K562 (cell line): ENCODE measurements around the gene RGL4. TPM values are rescaled to one million over a fixed set of nuclear protein-coding genes. Genes with fewer than 3 reads are reported as not detected.

Experiments
- ATAC-seq: fragments of 200-7000 bp; cut with Tn5 transposase; 3 replicates; pipeline ENCODE4 v1.9.1; 2020; ENCODE audit warnings: moderate library complexity
- BruUV-seq: library from RNA; stranded (reverse); fragments of 400-500 nt; replicated peaks from 2 replicates; lab custom pipeline; 2021; lab: Mats Ljungman, UMichigan
- CTCF ChIA-PET: fragments of 300-600 bp; formaldehyde crosslinking; extraction: SDS; loops from one replicate; lab custom pipeline; 2021; ENCODE audit warnings: low intra/inter-chr PET ratio; lab: Yijun Ruan, JAX
- POLR2A ChIA-PET: fragments of 300-600, 350-650 bp; sonication (Branson Sonifier 250); formaldehyde crosslinking; extraction: SDS; loops from one replicate; lab custom pipeline; 2021; ENCODE audit warnings: antibody characterized with exemption, inconsistent platforms; lab: Yijun Ruan, JAX
- DNase-seq, 4 experiments: peaks; one replicate each; pipeline versions ENCODE4 v3.0.0 to v3.0.0-alpha.2; 2011 to 2018; ENCODE audit warnings: low spot score in 3 of 4, mixed read lengths in 3 of 4; ENCODE audit errors: extremely low read depth in 1 of 4
- FAIRE-seq: peaks from 2 replicates; lab custom pipeline; 2011; peaks lifted over from hg19 to GRCh38; lab: Jason Lieb, UNC
- H2AFZ ChIP-seq: 2 replicates; pipeline ENCODE4 v1.6.0; 2011; ENCODE audit warnings: low read depth, low read length, control low read depth, inconsistent platforms
- H3K27ac ChIP-seq: fragments of 200-600 bp; 3 replicates; pipeline ENCODE4 v1.8.0; 2011; ENCODE audit warnings: low read depth, mild to moderate bottlenecking, control low read depth, inconsistent platforms, low read length, moderate library complexity, mixed read lengths; ENCODE audit errors: extremely low read depth
- H3K27me3 ChIP-seq, 2 experiments: fragments of 300-600 bp in 1 of 2; 2 replicates in 1 of 2; 3 replicates in 1 of 2; pipeline versions ENCODE4 v1.6.0 to v1.8.0; 2011; ENCODE audit warnings: inconsistent platforms in 2 of 2, low read length in 2 of 2, mild to moderate bottlenecking in 1 of 2, mixed read lengths in 1 of 2, moderate library complexity in 1 of 2; ENCODE audit not compliant: control insufficient read depth in 2 of 2, insufficient read depth in 2 of 2
- H3K36me3 ChIP-seq: fragments of 300-600 bp; 3 replicates; pipeline ENCODE4 v1.8.0; 2011; ENCODE audit warnings: mild to moderate bottlenecking, low read length, inconsistent platforms; ENCODE audit not compliant: control insufficient read depth, insufficient read depth
- H3K4me1 ChIP-seq, 2 experiments: fragments of 200-600 bp in 1 of 2; replicated peaks in 1 of 2; 2 replicates in 1 of 2; 3 replicates in 1 of 2; pipeline versions ENCODE4 v1.5.1 to v1.8.0; 2011; ENCODE audit warnings: inconsistent platforms in 2 of 2, low read length in 2 of 2, mild to moderate bottlenecking in 1 of 2, mixed read lengths in 1 of 2, moderate library complexity in 1 of 2; ENCODE audit not compliant: control insufficient read depth in 2 of 2, insufficient read depth in 2 of 2
- H3K4me2 ChIP-seq: 2 replicates; pipeline ENCODE4 v1.6.1; 2011; ENCODE audit warnings: low read length, control low read depth, inconsistent platforms, mixed read lengths; ENCODE audit not compliant: insufficient read depth
- H3K4me3 ChIP-seq: fragments of 200-600 bp; sonication (generic), shearing (Covaris generic); 2 replicates; pipeline ENCODE4 v1.5.1; 2016; ENCODE audit warnings: control low read depth, inconsistent platforms
- H3K79me2 ChIP-seq: fragments of 200-600 bp; 3 replicates; pipeline ENCODE4 v1.8.0; 2011; ENCODE audit warnings: low read length, inconsistent platforms; ENCODE audit not compliant: control insufficient read depth, insufficient read depth
- H3K9ac ChIP-seq, 2 experiments: 2 replicates each; pipeline versions ENCODE4 v1.6.0 to v1.6.1; 2011; ENCODE audit warnings: low read depth in 2 of 2, low read length in 2 of 2, control low read depth in 1 of 2, inconsistent platforms in 1 of 2, mild to moderate bottlenecking in 1 of 2, mixed read lengths in 1 of 2; ENCODE audit not compliant: insufficient read depth in 1 of 2
- H3K9me1 ChIP-seq: one replicate; pipeline ENCODE4 v1.6.0; 2011; ENCODE audit warnings: inconsistent platforms, mild to moderate bottlenecking, low read length, moderate library complexity; ENCODE audit not compliant: control insufficient read depth, insufficient read depth
- H3K9me3 ChIP-seq: replicated peaks from 2 replicates; pipeline ENCODE4 v1.5.1; 2011; ENCODE audit warnings: low read depth, low read length, inconsistent platforms; ENCODE audit not compliant: control insufficient read depth, insufficient read depth
- H4K20me1 ChIP-seq: replicated peaks from 2 replicates; pipeline ENCODE4 v1.6.1; 2011; ENCODE audit warnings: low read length, inconsistent platforms, mixed read lengths; ENCODE audit not compliant: control insufficient read depth, insufficient read depth
- HNRNPLL ChIP-seq: fragments of 200-400 bp; formaldehyde crosslinking; IDR thresholded peaks from 2 replicates; pipeline ENCODE4 v1.6.1; 2017; ENCODE audit warnings: low read length, low read depth, mild to moderate bottlenecking; ENCODE audit not compliant: poor library complexity, severe bottlenecking
- OTX1 ChIP-seq: fragments of 450-650 bp; formaldehyde crosslinking; IDR thresholded peaks from 2 replicates; pipeline ENCODE4 v1.4.0; 2022; ENCODE audit warnings: mild to moderate bottlenecking
- PCBP2 ChIP-seq: fragments of 200-400 bp; formaldehyde crosslinking; IDR thresholded peaks from 2 replicates; pipeline ENCODE4 v1.6.1; 2018; ENCODE audit warnings: low read length, low read depth, mild to moderate bottlenecking, moderate library complexity; ENCODE audit not compliant: poor library complexity, severe bottlenecking
- RHOXF2B ChIP-seq: fragments of 250-450 bp; sonication (Bioruptor Pico); conservative IDR thresholded peaks from 2 replicates; pipeline ENCODE4 v1.5.1; 2021
- SAFB ChIP-seq: fragments of 200-400 bp; formaldehyde crosslinking; IDR thresholded peaks from 2 replicates; pipeline ENCODE4 v1.6.1; 2017; ENCODE audit warnings: low read depth, low read length, borderline replicate concordance
- ZKSCAN8 ChIP-seq: fragments of 200-800 bp; sonication (Bioruptor generic); IDR thresholded peaks from 2 replicates; pipeline ENCODE4 v1.6.1; 2016; ENCODE audit warnings: missing genetic modification characterization, missing compliant biosample characterization
- ZNF507 ChIP-seq: conservative IDR thresholded peaks from 2 replicates; pipeline ENCODE4 v1.6.1; 2017; ENCODE audit warnings: missing genetic modification characterization, missing compliant biosample characterization
- ZNF57 ChIP-seq: fragments of 450-650 bp; formaldehyde crosslinking; IDR thresholded peaks from 2 replicates; pipeline ENCODE4 v1.4.0; 2020; ENCODE audit warnings: mild to moderate bottlenecking, moderate library complexity
- ZNF707 ChIP-seq: fragments of 250-450 bp; sonication (Bioruptor Pico); conservative IDR thresholded peaks from 2 replicates; pipeline ENCODE4 v1.8.0; 2022; ENCODE audit warnings: inconsistent platforms, mild to moderate bottlenecking, moderate library complexity
- WGBS: fragments of 100-300 bp; shearing (Covaris generic); methylation state at CpG from one replicate; pipeline ENCODE4 v1.1.6; 2016; ENCODE audit warnings: low coverage, mixed read lengths; ENCODE audit not compliant: insufficient coverage; ENCODE audit errors: missing lambda C conversion rate; 5-methylcytosine and 5-hydroxymethylcytosine counted together
- in situ Hi-C: fragments of 300-500 bp; cut with MboI; formaldehyde crosslinking; loops from 4 replicates; pipeline ENCODE4 v1.15.0; 2018; ENCODE audit warnings: inconsistent platforms, mixed read lengths
- intact Hi-C: fragments of 100-400 bp; cut with micrococcal nuclease; formaldehyde crosslinking; loops from 2 replicates; pipeline ENCODE4 v1.14.2; 2022
- polyA plus RNA-seq, 8 experiments: library from polyadenylated mRNA; depleted of rRNA in 4 of 8; stranded (reverse) in 5 of 8; unstranded in 3 of 8; fragments of >200 nt; fragmentation: Nextera tagmentation in 2 of 8; fragmentation: Illumina TruSeq in 1 of 8; extraction: Ambion mirVana in 2 of 8; extraction: Trizol in 1 of 8; gene quantifications; 2 replicates each; pipeline versions ENCODE4 v1.2.1 to v1.2.3, GENCODE V29; 2011 to 2014; ENCODE audit warnings: inconsistent platforms in 1 of 8, missing spikeins in 1 of 8
- total RNA-seq, 7 experiments: library from RNA; depleted of rRNA in 6 of 7; stranded (reverse); fragments of >200 nt in 6 of 7; fragmentation: Illumina TruSeq in 2 of 7; extraction: Trizol in 2 of 7; gene quantifications; 2 replicates each; pipeline versions ENCODE4 v1.2.1 to v1.2.3, GENCODE V29; 2011 to 2021; ENCODE audit warnings: low replicate concordance in 1 of 7
- TF ChIP-seq, protein P1 (sequence below): fragments of 250-450 bp; sonication (Bioruptor Pico); IDR thresholded peaks from 2 replicates; pipeline ENCODE4 v1.4.0; 2020; ENCODE audit warnings: borderline replicate concordance
- TF ChIP-seq, protein P2 (sequence below): fragments of 250-450 bp; sonication (Bioruptor Pico); IDR thresholded peaks from 2 replicates; pipeline ENCODE4 v1.6.1; 2021; ENCODE audit warnings: mild to moderate bottlenecking
- TF ChIP-seq, protein P3 (sequence below), 3 experiments: IDR thresholded peaks in 2 of 3; conservative IDR thresholded peaks in 1 of 3; 2 replicates each; pipeline ENCODE4 v1.5.1; 2011 to 2012; ENCODE audit warnings: low read length in 3 of 3, mild to moderate bottlenecking in 3 of 3, control low read depth in 2 of 3, improper control_type of control experiment in 1 of 3, inconsistent platforms in 1 of 3, low read depth in 1 of 3, mixed read lengths in 1 of 3, moderate library complexity in 1 of 3; ENCODE audit not compliant: insufficient read depth in 2 of 3
- TF ChIP-seq, protein P4 (sequence below), 2 experiments: fragments of 450-650 bp in 1 of 2; sonication (generic) in 1 of 2; formaldehyde crosslinking; conservative IDR thresholded peaks; 2 replicates each; pipeline versions ENCODE4 v1.4.0 to v1.8.1; 2020 to 2022; ENCODE audit warnings: mild to moderate bottlenecking in 1 of 2, missing genetic modification reagents in 1 of 2

The RGL4 gene
- total and polyA plus RNA-seq, 9 of the 15 experiments (the other 6 are each of a cell fraction or from before 2014, with no cell fraction given) = not detected

DNA sequence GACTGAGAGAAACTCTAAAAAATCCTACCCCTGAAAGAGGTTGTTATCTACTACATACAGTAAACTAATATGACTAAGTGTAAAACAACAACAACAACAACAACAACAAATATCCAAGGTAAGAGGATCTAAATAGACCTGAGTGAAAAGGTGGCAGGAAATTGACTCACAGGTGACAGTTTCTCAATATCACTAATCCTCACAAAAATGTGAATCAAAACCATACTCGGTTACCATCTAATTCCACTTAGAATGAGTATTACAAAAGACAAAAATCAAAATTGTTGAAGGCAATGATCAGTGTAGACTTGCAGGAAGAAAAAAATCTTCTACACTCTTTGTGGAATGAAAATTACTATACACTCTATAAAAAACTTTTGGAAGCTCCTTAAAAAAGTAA lies 17.5 kb downstream of the RGL4 start (continued):
- TF ChIP-seq ZKSCAN8 (CRISPR knock-in tag) (no peak), PCBP2 (no peak)
- TF ChIP-seq, protein P1, sequence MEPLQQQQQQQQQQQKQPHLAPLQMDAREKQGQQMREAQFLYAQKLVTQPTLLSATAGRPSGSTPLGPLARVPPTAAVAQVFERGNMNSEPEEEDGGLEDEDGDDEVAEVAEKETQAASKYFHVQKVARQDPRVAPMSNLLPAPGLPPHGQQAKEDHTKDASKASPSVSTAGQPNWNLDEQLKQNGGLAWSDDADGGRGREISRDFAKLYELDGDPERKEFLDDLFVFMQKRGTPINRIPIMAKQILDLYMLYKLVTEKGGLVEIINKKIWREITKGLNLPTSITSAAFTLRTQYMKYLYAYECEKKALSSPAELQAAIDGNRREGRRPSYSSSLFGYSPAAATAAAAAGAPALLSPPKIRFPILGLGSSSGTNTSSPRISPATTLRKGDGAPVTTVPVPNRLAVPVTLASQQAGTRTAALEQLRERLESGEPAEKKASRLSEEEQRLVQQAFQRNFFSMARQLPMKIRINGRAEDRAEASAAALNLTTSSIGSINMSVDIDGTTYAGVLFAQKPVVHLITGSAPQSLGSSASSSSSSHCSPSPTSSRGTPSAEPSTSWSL (CRISPR knock-in tag) = no peak
- TF ChIP-seq, protein P2, sequence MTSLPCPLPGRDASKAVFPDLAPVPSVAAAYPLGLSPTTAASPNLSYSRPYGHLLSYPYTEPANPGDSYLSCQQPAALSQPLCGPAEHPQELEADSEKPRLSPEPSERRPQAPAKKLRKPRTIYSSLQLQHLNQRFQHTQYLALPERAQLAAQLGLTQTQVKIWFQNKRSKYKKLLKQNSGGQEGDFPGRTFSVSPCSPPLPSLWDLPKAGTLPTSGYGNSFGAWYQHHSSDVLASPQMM (CRISPR knock-in tag) = no peak

GRCh38 chr22:23709107-23709506 lies 18.3 kb downstream of the RGL4 start:
- Histone ChIP-seq H3K9me3 (no peaks in the 10 kb centered on the region), H3K4me1 (no peaks in the 10 kb centered on the region), H4K20me1 (no peaks in the 10 kb centered on the region), H3K36me3 (peaks cover 89% of the 10 kb centered on the region), H3K79me2 (0 out of 3 replicates have a peak, but pooled peaks cover under 1% of the 10 kb centered on the region), H3K4me3 (no peak overlapping the region), H3K9me1 (no peaks in the 10 kb centered on the region), H3K4me2 (no peak overlapping the region), H2AFZ (no peak overlapping the region), H3K27me3 (no peaks in the 10 kb centered on the region), H3K9ac (no peak overlapping the region), H3K27ac (no peak overlapping the region)
- no peak for DNase-seq
- ChIA-PET POLR2A (no interaction called here), CTCF (no interaction called here)
- no peak for FAIRE-seq
- BruUV-seq = no TSS peak
- TF ChIP-seq OTX1 (CRISPR knock-in tag) (no peak), HNRNPLL (no peak), ZNF57 (CRISPR knock-in tag) (no peak), SAFB (no peak), RHOXF2B (no peak), ZNF707 (CRISPR knock-in tag) (no peak), ZNF507 (tag) (no peak)
- TF ChIP-seq, protein P3, sequence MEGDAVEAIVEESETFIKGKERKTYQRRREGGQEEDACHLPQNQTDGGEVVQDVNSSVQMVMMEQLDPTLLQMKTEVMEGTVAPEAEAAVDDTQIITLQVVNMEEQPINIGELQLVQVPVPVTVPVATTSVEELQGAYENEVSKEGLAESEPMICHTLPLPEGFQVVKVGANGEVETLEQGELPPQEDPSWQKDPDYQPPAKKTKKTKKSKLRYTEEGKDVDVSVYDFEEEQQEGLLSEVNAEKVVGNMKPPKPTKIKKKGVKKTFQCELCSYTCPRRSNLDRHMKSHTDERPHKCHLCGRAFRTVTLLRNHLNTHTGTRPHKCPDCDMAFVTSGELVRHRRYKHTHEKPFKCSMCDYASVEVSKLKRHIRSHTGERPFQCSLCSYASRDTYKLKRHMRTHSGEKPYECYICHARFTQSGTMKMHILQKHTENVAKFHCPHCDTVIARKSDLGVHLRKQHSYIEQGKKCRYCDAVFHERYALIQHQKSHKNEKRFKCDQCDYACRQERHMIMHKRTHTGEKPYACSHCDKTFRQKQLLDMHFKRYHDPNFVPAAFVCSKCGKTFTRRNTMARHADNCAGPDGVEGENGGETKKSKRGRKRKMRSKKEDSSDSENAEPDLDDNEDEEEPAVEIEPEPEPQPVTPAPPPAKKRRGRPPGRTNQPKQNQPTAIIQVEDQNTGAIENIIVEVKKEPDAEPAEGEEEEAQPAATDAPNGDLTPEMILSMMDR (IDR thresholded peaks at IDR 0.05 in 2 of 3, conservative IDR thresholded peaks at IDR 0.05 in 1 of 3; ENCODE audit: insufficient read depth in 2 of 3, low read depth in 1 of 3, low read length in 3 of 3) = no peak
- TF ChIP-seq, protein P4, sequence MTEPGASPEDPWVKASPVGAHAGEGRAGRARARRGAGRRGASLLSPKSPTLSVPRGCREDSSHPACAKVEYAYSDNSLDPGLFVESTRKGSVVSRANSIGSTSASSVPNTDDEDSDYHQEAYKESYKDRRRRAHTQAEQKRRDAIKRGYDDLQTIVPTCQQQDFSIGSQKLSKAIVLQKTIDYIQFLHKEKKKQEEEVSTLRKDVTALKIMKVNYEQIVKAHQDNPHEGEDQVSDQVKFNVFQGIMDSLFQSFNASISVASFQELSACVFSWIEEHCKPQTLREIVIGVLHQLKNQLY (CRISPR knock-in tag; conservative IDR thresholded peaks at IDR 0.05) = no peak
- intact Hi-C loops = no loop called here
- WGBS = 100% methylated on average over 2 of the region's 2 CpGs
- no peak for ATAC-seq
- in situ Hi-C loops = no loop called here
